IPS-18a (cell line): ENCODE results near the gene PPCDC.

Experiments used
- H3K27ac ChIP-seq: one replicate; pipeline ENCODE4 v1.5.1; 2013; ENCODE audit warnings: low read length
- H3K27me3 ChIP-seq: one replicate; pipeline ENCODE4 v1.6.1; 2013; ENCODE audit warnings: mild to moderate bottlenecking, low read length; ENCODE audit not compliant: control insufficient read depth, insufficient read depth
- H3K36me3 ChIP-seq: one replicate; pipeline ENCODE4 v1.6.1; 2013; ENCODE audit warnings: low read depth, low read length; ENCODE audit not compliant: control insufficient read depth
- H3K4me1 ChIP-seq: one replicate; pipeline ENCODE4 v1.6.1; 2013; ENCODE audit warnings: low read depth, low read length; ENCODE audit not compliant: control insufficient read depth
- H3K4me3 ChIP-seq: one replicate; pipeline ENCODE4 v1.5.1; 2013; ENCODE audit warnings: low read length
- H3K9ac ChIP-seq: one replicate; pipeline ENCODE4 v1.6.1; 2013; ENCODE audit warnings: mild to moderate bottlenecking, low read length, moderate library complexity
- H3K9me3 ChIP-seq: one replicate; pipeline ENCODE4 v1.6.1; 2013; ENCODE audit warnings: low read depth, low read length; ENCODE audit not compliant: control insufficient read depth

PPCDC gene

GRCh38 chr15:75061272-75061671 is 37.9 kb downstream of the PPCDC start:
- H3K4me1 ChIP-seq = peaks cover 5% of the 10 kb centered on the region
- H3K27ac ChIP-seq = no peak overlapping the region
- no peaks in the 10 kb centered on the region for H3K9me3 ChIP-seq
- no peak overlapping the region for H3K9ac ChIP-seq
- no peaks in the 10 kb centered on the region for H3K36me3 ChIP-seq
- no peak overlapping the region for H3K4me3 ChIP-seq
- no peaks in the 10 kb centered on the region for H3K27me3 ChIP-seq

GRCh38 chr15:75062706-75063105 is 39.3 kb downstream of the PPCDC start:
- no peaks in the 10 kb centered on the region for H3K36me3 ChIP-seq
- H3K27ac ChIP-seq = no peak overlapping the region
- H3K9me3 ChIP-seq = no peaks in the 10 kb centered on the region
- H3K4me1 ChIP-seq = peaks cover 5% of the 10 kb centered on the region
- H3K27me3 ChIP-seq = no peaks in the 10 kb centered on the region
- no peak overlapping the region for H3K4me3 ChIP-seq
- H3K9ac ChIP-seq = no peak overlapping the region

GRCh38 chr15:75063338-75063737 is 39.9 kb downstream of the PPCDC start:
- Histone ChIP-seq H3K4me3 (no peak overlapping the region), H3K36me3 (no peaks in the 10 kb centered on the region), H3K4me1 (peaks cover 5% of the 10 kb centered on the region), H3K9ac (no peak overlapping the region), H3K9me3 (no peaks in the 10 kb centered on the region), H3K27me3 (no peaks in the 10 kb centered on the region), H3K27ac (no peak overlapping the region)

GRCh38 chr15:75063889-75064288 is 40.5 kb downstream of the PPCDC start:
- peaks cover 5% of the 10 kb centered on the region for H3K4me1 ChIP-seq
- no peak overlapping the region for H3K27ac ChIP-seq
- no peaks in the 10 kb centered on the region for H3K27me3 ChIP-seq
- no peaks in the 10 kb centered on the region for H3K36me3 ChIP-seq
- no peak overlapping the region for H3K4me3 ChIP-seq
- no peak overlapping the region for H3K9ac ChIP-seq
- H3K9me3 ChIP-seq = no peaks in the 10 kb centered on the region

GRCh38 chr15:75064846-75065245 is 41.5 kb downstream of the PPCDC start:
- Histone ChIP-seq H3K27me3 (no peaks in the 10 kb centered on the region), H3K9ac (no peak overlapping the region), H3K36me3 (no peaks in the 10 kb centered on the region), H3K27ac (no peak overlapping the region), H3K4me1 (peaks cover 5% of the 10 kb centered on the region), H3K9me3 (no peaks in the 10 kb centered on the region), H3K4me3 (no peak overlapping the region)

DNA sequence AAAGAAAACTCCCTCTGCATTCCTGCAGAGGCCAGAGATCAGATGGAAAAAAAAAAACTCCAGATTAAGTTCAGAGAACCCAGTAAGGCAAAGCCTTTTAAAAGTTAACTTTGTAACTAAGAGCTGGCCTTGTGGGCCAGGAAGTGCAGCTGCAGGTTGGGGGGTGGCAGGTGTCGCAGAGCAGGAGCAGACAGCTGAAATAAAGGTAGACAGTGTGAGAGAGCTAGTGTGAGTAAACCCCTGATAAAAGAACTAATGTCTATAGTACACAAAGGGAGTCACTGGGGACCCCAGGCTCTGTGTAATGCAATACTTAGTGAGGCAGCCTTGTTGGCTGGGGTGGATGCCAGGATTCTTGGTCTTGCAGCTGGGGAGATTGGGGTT is 42.1 kb downstream of the PPCDC start:
- no peaks in the 10 kb centered on the region for H3K36me3 ChIP-seq
- no peak overlapping the region for H3K4me3 ChIP-seq
- H3K4me1 ChIP-seq = peaks cover 5% of the 10 kb centered on the region
- H3K27me3 ChIP-seq = no peaks in the 10 kb centered on the region
- H3K27ac ChIP-seq = no peak overlapping the region
- no peaks in the 10 kb centered on the region for H3K9me3 ChIP-seq
- no peak overlapping the region for H3K9ac ChIP-seq

DNA sequence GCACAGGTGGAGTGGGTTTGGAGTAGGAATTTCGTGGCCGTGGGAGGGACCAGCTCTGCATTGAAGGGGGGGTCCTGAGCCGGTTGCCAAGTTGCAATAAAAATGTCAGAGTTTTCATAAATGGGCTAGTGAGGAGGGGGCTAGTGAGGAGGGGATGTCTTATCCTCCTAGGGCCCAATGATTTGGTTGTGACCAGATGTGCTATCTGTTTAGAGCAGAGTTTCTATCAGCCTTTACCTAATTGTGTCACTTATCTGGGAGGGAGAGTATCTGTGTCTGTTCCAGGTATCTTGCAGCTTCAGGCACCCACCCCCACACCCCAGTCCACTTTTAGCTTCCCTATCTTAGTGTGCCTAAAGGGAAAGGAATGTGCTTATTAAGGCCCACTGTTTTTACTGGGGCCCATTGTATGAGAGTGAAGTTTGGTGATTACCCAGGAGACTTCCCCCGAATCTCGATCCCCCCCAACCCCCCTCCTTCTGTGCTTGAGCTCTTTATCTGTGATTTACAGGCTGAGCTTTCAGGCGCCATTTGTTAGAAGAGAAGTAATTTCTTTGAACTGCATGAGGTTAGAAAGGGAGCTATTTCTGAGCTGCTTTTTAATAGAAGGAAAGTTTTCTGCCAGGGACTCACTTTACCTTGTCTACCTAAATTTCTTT is 42.6 kb downstream of the PPCDC start:
- no peak overlapping the region for H3K27ac ChIP-seq
- H3K36me3 ChIP-seq = no peaks in the 10 kb centered on the region
- H3K27me3 ChIP-seq = no peaks in the 10 kb centered on the region
- H3K9me3 ChIP-seq = no peaks in the 10 kb centered on the region
- no peak overlapping the region for H3K9ac ChIP-seq
- no peak overlapping the region for H3K4me3 ChIP-seq
- peaks cover 5% of the 10 kb centered on the region for H3K4me1 ChIP-seq

GRCh38 chr15:75067123-75067830 is 43.9 kb downstream of the PPCDC start:
- no peaks in the 10 kb centered on the region for H3K36me3 ChIP-seq
- no peak overlapping the region for H3K4me3 ChIP-seq
- no peaks in the 10 kb centered on the region for H3K27me3 ChIP-seq
- H3K4me1 ChIP-seq = peaks cover 5% of the 10 kb centered on the region
- no peak overlapping the region for H3K27ac ChIP-seq
- no peaks in the 10 kb centered on the region for H3K9me3 ChIP-seq
- no peak overlapping the region for H3K9ac ChIP-seq

DNA sequence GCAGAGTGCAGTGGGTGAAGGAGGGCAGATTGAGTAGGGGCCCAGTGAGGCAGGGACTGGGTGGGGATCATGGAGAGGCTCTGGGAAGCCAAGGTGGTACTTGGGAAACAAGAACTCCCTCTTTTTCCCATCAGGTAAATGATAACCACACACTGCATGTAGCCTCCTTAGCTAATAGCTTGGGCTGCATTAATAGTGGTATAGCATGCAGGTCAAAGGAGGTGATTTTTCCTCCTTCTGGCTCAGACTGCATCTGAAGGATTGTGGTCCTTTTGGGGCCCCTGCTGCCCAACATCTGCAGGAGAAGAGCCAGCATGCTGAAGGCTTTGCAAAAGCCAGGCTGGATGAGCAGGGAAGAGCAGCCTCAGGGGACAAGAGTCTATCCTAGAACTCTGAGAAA is 45.4 kb downstream of the PPCDC start:
- H3K27me3 ChIP-seq = no peaks in the 10 kb centered on the region
- no peak overlapping the region for H3K4me3 ChIP-seq
- H3K9ac ChIP-seq = no peak overlapping the region
- H3K4me1 ChIP-seq = peaks cover 5% of the 10 kb centered on the region
- no peaks in the 10 kb centered on the region for H3K9me3 ChIP-seq
- H3K36me3 ChIP-seq = no peaks in the 10 kb centered on the region
- H3K27ac ChIP-seq = no peak overlapping the region

DNA sequence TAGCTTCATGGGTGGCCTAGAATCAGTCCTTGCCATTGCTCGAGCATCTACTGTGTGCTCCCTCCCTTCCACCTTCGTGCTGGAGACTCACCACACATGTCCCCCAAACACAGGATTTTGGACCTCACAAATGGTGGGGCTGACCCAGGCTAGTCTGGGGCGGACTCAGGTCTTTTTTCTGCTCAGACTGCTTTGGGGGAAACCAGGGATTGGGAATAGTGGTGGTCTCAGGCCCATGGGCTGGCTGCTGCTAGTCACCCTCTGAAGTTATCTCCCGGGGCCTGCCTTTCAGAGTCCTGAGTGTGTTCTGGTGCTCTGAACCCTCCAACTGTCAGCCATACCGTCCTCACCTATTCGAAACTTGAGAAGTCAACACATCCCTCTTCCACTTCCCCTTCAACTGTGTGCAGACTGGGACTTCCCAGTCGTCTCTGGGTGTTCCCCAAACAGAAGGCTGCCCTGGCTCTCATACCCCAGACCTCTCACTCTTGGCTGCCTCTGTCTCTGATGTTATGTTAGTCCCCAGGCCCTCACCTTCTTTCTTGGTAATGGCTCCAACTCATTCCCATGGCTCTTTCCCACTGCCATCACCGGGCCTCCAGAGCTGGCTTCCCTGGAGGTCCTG is 46.0 kb downstream of the PPCDC start:
- Histone ChIP-seq H3K27ac (no peak overlapping the region), H3K4me3 (no peak overlapping the region), H3K27me3 (no peaks in the 10 kb centered on the region), H3K9ac (no peak overlapping the region), H3K9me3 (no peaks in the 10 kb centered on the region), H3K36me3 (no peaks in the 10 kb centered on the region), H3K4me1 (peaks cover 5% of the 10 kb centered on the region)

DNA sequence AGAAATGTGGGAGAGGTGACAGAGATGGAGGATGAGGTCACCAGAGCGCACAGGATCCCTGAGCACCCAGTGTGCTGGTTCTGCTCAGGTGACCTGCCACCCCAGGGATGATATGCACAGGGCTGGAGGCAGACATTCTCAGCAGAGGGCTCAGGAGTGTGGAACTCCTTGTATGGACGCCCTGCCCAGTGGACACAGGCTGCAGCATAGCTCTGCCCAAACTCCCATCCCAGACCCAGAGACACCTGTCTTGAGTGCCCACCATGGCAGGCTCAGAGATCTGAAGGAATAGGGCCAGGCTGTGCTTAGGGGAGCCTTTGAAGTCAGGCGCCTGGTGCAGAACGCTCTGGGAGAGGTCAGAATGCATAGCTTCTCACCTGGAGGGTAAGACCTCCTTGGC is 47.3 kb downstream of the PPCDC start:
- H3K27me3 ChIP-seq = no peaks in the 10 kb centered on the region
- H3K4me1 ChIP-seq = no peaks in the 10 kb centered on the region
- H3K36me3 ChIP-seq = no peaks in the 10 kb centered on the region
- H3K9me3 ChIP-seq = no peaks in the 10 kb centered on the region
- H3K4me3 ChIP-seq = no peak overlapping the region
- H3K27ac ChIP-seq = no peak overlapping the region
- no peak overlapping the region for H3K9ac ChIP-seq

DNA sequence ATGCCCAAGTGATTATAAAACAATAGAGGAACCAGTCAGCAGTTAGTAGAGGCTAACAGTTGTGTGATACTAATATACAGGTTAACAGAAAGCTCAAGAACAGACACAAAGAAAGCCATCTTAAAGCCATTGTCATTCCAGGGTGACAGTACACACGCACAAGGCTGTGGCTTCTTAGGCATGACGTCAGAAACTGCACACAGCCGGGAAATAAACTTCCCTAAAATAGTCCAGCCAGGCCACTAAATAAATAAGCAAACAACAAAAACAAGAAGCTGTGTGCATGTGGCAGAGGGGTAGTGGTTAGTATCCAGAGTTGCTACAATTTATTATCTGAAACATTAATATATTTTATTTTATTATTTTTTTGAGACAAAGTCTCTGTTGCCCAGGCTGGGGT is 49.8 kb downstream of the PPCDC start:
- Histone ChIP-seq H3K36me3 (no peaks in the 10 kb centered on the region), H3K9me3 (no peaks in the 10 kb centered on the region), H3K4me3 (no peak overlapping the region), H3K9ac (no peak overlapping the region), H3K27me3 (no peaks in the 10 kb centered on the region), H3K4me1 (no peaks in the 10 kb centered on the region), H3K27ac (no peak overlapping the region)
